Measurements from ENCODE around the gene SPAG8.

DNA sequence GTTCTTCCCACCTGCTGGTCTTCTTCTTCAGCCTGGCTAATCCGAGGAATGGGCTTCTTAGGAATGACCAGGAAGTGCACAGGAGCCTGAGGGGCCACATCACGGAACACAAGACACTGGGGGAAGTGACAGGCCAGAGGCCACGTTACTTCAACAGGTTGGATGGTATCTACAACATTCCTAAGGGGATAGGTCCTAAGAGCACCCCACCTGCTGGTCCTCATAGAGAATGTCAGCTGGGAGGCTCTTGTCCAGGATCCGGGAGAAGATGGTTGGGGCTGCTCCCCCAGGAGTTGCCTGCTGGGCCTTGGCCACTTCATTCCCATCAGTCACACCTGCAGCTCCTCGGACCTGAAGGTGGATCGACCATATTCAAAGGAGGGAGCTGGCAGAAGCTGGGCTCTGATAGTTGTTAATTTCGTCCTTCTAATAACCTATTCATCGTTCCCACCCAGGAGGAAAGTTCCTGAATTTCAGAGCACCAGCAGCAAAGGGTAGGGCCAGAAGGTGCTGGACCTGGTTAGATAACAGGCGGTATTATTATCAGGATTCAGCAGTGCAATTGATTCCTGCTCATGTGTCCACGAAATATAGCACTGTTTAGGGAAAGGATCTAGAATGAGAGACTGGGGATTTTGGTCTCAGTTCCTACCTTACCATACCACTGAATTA lies 1.5 kb upstream of the SPAG8 start:
- TF ChIP-seq EZH2phosphoT487 (IDR thresholded peaks at IDR 0.05; ENCODE audit: borderline replicate concordance) = no peak
- peak; percentile 50 for TF ChIP-seq CTCF (conservative IDR thresholded peaks at IDR 0.05; ENCODE audit: low read length)

Measured in Loucy (cell line).